Adrenal gland (tissue), 5 donors: ENCODE measurements around the gene GPC5.
"Not testable (repeated sequence)": the region's sequence is repeated elsewhere in the genome, so short reads cannot be mapped to it uniquely, and the experiment has no call there.

Source experiments
- CTCF ChIP-seq, 6 experiments: fragments of 450-650 bp in 4 of 6; fragments of 200-600 bp in 2 of 6; sonication (generic) in 1 of 6; IDR thresholded peaks; 1 replicate in 5 of 6; 2 replicates in 1 of 6; pipeline versions ENCODE4 v1.5.1 to v1.8.0; 2016 to 2021; ENCODE audit warnings: antibody characterized with exemption in 6 of 6, mild to moderate bottlenecking in 2 of 6, moderate library complexity in 1 of 6
- POLR2A ChIP-seq, 2 donors: fragments of 450-650 bp; IDR thresholded peaks; one replicate each; pipeline ENCODE4 v1.6.1; 2017; ENCODE audit warnings: antibody characterized with exemption in 2 of 2, mild to moderate bottlenecking in 2 of 2, moderate library complexity in 1 of 2
- donor health status: DM: no; HTN: no; CAD: no.

DNA sequence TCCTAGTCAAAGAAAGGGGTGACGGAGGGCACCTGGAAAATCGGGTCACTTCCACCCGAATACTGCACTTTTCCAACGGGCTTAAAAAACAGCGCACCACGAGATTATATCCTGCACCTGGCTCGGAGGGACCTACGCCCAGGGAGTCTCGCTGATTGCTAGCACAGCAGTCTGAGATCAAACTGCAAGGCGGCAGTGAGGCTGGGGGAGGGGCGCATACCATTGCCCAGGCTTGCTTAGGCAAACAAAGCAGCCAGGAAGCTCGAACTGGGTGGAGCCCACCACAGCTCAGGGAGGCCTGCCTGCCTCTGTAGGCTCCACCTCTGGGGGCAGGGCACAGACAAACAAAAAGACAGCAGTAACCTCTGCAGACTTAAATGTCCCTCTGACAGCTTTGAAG lies 1354.3 kb downstream of the GPC5 start:
- not testable (repeated sequence) for TF ChIP-seq CTCF, POLR2A (IDR thresholded peaks at IDR 0.05)
